Activated CD8-positive, alpha-beta memory T cell treated with anti-CD3 and anti-CD28 coated beads, Interleukin-2, amount 10 ng/mL, durations not matched to agents 7 days and 5 days (primary cell): Measurements from ENCODE around the gene PDHA1. TPM values are rescaled to one million over a fixed set of nuclear protein-coding genes. Genes with fewer than 3 reads are reported as not detected.

ENCODE experiments used
- ATAC-seq: fragments of 150-1000 bp; cut with Tn5 transposase; one replicate; pipeline ENCODE4 v1.10.0; 2021; ENCODE audit warnings: moderate library complexity
- CTCF ChIA-PET: fragments of 350-600 bp; sonication (Branson Sonifier 250); formaldehyde crosslinking; loops from one replicate; lab custom pipeline; 2021; ENCODE audit warnings: antibody characterized with exemption; lab: Charles Lee
- DNase-seq: peaks from one replicate; pipeline ENCODE4 v3.0.0-alpha.2; 2020
- H3K27ac Mint-ChIP-seq: one replicate; pipeline ENCODE4 v1.8.0; 2021; ENCODE audit warnings: mild to moderate bottlenecking, mixed read lengths
- H3K27me3 Mint-ChIP-seq: one replicate; pipeline ENCODE4 v1.8.0; 2021; ENCODE audit warnings: mixed read lengths
- H3K36me3 Mint-ChIP-seq: one replicate; pipeline ENCODE4 v1.8.0; 2021; ENCODE audit warnings: mild to moderate bottlenecking, mixed read lengths
- H3K4me1 Mint-ChIP-seq: one replicate; pipeline ENCODE4 v1.8.0; 2021; ENCODE audit warnings: mixed read lengths
- H3K4me3 Mint-ChIP-seq: one replicate; pipeline ENCODE4 v1.8.0; 2021; ENCODE audit warnings: mild to moderate bottlenecking, moderate library complexity, mixed read lengths
- H3K9me3 Mint-ChIP-seq: one replicate; pipeline ENCODE4 v1.8.0; 2022; ENCODE audit warnings: low read depth, mixed read lengths
- total RNA-seq, 2 experiments: library from RNA; stranded (reverse); gene quantifications; one replicate each; pipeline ENCODE4 v1.2.3, GENCODE V29; 2021

The PDHA1 gene
- 100 to 1,000 TPM; 162 to 180 TPM for total RNA-seq

DNA sequence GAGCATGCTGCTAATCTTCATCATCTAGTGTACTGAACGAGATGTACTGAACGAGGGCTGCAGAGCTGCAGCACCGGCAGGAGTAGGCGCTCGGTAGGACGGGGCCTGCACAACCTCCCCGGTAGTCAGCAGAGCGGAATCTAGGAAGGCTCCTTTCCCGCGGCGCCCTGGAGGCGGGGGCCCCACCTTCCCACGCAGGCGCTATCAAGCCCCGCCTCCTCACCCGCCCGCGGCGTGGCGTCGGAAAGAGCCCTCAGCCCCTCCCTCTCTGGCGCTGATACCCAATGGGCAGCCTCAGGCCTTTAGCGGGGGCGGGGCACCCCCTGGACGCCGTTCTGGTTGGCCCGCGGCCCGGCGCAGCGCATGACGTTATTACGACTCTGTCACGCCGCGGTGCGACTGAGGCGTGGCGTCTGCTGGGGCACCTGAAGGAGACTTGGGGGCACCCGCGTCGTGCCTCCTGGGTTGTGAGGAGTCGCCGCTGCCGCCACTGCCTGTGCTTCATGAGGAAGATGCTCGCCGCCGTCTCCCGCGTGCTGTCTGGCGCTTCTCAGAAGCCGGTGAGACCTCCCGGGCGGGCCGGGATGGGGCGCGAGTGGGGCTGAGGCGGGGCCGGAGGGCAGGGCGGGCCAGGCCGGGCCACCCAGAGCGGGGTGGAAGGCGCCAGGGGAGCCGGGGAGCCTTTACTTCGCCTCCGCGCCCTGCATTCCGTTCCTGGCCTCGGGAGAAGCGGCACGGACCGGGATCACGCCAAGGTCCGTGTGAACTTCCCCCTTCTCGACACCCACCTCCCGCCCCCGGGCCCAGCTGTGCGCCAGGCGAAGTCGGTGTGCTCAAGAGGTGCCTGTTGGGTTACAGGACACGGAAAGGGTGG lies at the start of gene PDHA1:
Gene PDHA1, plus strand, starts transcription at position 393 of the 874 bp plus-strand sequence. Its CDS starts 111 bp downstream, at position 504.
- peak within 1 kb of the TSS; percentile 81 for H3K4me3 Mint-ChIP-seq
- ATAC-seq (peak; percentile 98), DNase-seq (peak; percentile 95)
- H3K9me3 Mint-ChIP-seq, result no peaks in the 10 kb centered on the region
- H3K27ac Mint-ChIP-seq, result peak within 1 kb of the TSS; percentile 84
- CTCF ChIA-PET, result interaction anchor here (1.7 kb wide), 1 partner anchor 10 kb away, joined by 6 read pairs; no protein-coding TSS in a partner anchor
- no peaks in the 10 kb centered on the region for H3K27me3 Mint-ChIP-seq
- H3K36me3 Mint-ChIP-seq, result no peaks in the 10 kb centered on the region
- H3K4me1 Mint-ChIP-seq, result peaks cover 21% of the 10 kb centered on the region

DNA sequence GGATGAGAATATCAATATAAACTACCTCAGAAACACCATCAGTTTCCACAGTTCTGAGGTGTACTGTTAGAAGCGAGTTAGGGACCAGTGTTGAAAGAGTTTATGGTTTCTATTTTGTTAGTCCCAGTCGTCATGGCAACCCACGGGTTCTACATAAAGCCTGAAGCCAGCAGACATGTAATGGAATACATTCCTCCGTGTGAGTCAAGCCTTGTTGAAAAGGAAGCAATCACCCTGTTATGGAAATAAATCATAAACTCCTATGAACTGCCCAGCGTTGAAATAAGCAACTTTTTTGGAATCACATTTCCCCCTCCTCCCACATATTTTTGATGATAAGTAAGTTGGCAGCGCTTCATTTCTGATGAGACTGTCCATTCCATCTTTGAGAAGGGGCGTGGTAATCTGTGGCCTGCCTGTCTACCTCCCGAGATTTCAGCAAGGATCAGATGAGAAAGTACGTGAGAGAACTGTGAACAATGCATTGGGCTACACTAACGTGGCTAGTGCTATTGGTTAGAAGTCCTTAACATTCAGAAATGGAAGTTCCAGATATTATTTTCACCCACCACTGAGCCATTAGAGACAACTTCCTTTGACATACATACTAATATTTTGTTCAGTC lies 40.4 kb upstream of the PDHA1 start:
- CTCF ChIA-PET, result no interaction called here

DNA sequence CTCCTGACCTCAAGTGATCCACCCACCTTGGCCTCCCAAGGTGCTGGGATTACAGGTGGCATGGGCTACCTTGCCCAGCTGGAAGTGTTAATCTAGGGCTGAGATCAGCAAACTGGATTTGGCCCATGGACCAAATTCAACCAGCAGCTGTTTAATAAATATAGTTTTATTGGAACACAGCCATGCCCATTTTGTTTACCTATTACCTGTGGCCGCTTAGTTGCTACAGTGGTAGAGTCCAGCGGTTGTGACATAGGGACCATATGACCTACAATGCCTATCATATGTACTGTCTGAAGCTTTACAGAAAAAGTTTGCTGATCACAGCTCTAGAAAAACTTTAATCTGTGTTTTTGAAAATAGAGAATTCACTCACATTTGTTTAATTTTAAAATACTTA lies 17.2 kb upstream of the PDHA1 start:
- Mint-ChIP-seq H3K27ac (no peak overlapping the region), H3K27me3 (no peaks in the 10 kb centered on the region)
- ATAC-seq, result no peak

More for the DNA sequence above, 40.4 kb upstream of the PDHA1 start:
- no peak overlapping the region for H3K27ac Mint-ChIP-seq
- H3K27me3 Mint-ChIP-seq, result peaks cover 4% of the 10 kb centered on the region
- ATAC-seq (no peak), DNase-seq (no peak)
- H3K36me3 Mint-ChIP-seq, result no peaks in the 10 kb centered on the region
- no peak overlapping the region for H3K4me3 Mint-ChIP-seq
- no peaks in the 10 kb centered on the region for H3K9me3 Mint-ChIP-seq
- H3K4me1 Mint-ChIP-seq, result no peaks in the 10 kb centered on the region

DNA sequence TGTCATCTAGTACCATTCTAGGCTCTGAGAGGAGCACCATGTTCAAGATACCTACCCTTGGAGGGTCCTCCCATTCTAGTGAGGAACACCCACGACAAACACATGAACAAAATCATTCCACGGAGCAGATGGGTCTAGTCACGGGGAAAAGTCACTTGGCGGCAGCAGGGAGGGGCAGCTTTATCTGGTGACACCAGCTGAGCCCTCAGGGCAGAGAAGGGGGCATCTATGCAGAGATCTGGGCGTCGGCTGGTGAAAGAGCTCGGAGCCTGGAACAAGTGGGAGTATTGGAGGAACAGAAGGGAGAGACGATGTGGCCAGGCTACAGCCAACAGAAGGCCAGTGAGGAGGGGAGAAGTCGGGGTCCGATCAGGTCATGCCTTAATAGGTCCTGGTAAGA lies 11.9 kb upstream of the PDHA1 start:
- no peaks in the 10 kb centered on the region for H3K27me3 Mint-ChIP-seq
- no peak for ATAC-seq
- H3K9me3 Mint-ChIP-seq, result no peaks in the 10 kb centered on the region
- no peaks in the 10 kb centered on the region for H3K36me3 Mint-ChIP-seq
- no peak for DNase-seq
- peaks cover 1% of the 10 kb centered on the region for H3K4me1 Mint-ChIP-seq
- H3K27ac Mint-ChIP-seq, result no peak overlapping the region
- no peak overlapping the region for H3K4me3 Mint-ChIP-seq
- CTCF ChIA-PET, result no interaction called here

More for the DNA sequence above, 17.2 kb upstream of the PDHA1 start:
- Mint-ChIP-seq H3K4me3 (no peak overlapping the region), H3K4me1 (no peaks in the 10 kb centered on the region), H3K36me3 (no peaks in the 10 kb centered on the region), H3K9me3 (no peaks in the 10 kb centered on the region)
- no peak for DNase-seq
- CTCF ChIA-PET, result no interaction called here

DNA sequence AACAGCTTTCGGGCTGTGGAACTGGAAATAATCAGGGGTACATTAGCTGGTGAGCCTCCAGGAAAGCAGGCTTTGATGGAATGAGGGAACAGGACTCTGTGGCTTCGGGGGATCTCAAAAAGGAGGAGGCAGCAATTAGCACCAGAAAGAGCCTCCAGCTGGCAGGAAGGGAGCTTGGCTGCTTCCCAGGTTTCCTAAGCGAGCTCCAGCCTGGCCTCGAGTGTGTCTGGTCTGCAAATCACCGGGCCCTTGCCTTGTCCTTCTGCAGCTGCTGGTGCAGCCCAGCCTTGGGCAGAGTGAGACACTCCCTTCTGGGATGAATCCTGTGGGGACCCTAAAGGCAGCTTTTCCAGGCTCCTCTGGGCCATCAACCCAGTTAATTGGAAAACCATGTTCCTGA lies 10.7 kb upstream of the PDHA1 start:
- CTCF ChIA-PET, result interaction anchor here (0.6 to 1.9 kb wide), 5 partner anchors 232 to 968 kb away, joined by 3 to 6 read pairs (median 4); no protein-coding TSS in a partner anchor
- no peaks in the 10 kb centered on the region for H3K27me3 Mint-ChIP-seq
- H3K4me3 Mint-ChIP-seq, result no peak overlapping the region
- DNase-seq (no peak), ATAC-seq (no peak)
- H3K36me3 Mint-ChIP-seq, result no peaks in the 10 kb centered on the region
- no peaks in the 10 kb centered on the region for H3K9me3 Mint-ChIP-seq
- peaks cover 1% of the 10 kb centered on the region for H3K4me1 Mint-ChIP-seq
- no peak overlapping the region for H3K27ac Mint-ChIP-seq

DNA sequence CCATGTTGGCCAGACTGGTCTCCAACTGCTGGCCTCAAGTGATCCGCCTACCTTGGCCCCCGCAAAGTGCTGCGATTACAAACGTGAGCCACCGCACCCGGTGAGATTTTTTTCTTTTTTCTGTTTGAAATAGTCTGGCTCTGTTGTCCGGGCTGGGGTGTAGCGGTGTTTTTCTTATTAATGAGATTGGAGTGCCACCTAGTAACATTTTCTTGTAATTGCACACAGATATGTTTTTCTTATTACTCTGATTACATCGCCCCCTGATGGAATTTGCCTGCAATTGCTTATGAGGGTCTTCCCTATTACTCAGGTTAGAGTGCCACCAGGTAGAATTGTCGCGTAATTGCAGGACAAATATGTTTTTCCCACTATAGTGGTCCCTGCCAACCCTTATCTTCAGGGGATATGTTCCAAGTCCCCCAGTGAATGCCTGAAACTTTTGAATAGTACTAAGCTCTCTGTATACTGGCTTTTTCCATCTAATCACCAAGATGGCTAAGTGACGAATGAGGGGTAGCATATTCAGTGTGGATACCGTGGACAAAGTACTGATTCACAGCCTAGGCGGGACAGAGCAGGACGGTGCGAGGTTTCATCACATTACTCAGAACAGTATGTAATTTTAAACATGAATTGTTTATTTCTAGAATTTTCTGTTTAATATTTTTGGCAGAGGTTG lies 8.6 kb upstream of the PDHA1 start:
- CTCF ChIA-PET, result interaction anchor here (0.6 to 1.4 kb wide), 5 partner anchors 8 to 501 kb away, joined by 3 to 6 read pairs (median 4); partner anchors contain the start of gene PDHA1
- Mint-ChIP-seq H3K4me1 (peaks cover 1% of the 10 kb centered on the region), H3K36me3 (no peaks in the 10 kb centered on the region), H3K27me3 (no peaks in the 10 kb centered on the region), H3K4me3 (no peak overlapping the region), H3K9me3 (no peaks in the 10 kb centered on the region), H3K27ac (no peak overlapping the region)
- DNase-seq (peak; percentile 44), ATAC-seq (peak; percentile 51)

DNA sequence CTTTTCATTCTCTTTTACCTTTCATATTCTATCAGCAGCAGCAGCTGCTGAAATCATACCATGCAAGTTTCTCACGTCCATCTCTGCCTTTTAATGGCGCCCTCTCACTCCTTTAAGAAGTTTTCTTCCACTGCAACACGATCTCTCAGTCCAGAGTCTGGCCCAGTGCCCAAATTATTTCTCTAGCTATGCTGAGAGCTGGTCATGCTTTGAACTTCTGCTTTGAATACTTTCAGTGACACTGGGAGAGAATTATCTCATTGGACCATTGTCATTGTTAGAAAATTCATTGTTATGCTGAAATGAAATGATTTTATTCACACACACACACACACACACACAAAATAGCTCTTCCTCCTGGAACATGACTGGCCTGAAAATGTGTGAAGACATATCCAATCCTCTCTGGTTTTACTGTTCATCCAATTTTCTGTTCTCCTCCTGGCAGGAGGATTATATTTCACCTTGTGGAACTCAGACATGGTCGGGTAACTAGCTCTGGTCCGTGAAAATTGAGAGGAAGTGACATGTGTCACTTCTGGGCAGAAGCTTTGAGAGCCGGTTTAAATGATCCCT lies 1.3 kb upstream of the PDHA1 start:
- H3K4me1 Mint-ChIP-seq, result peaks cover 17% of the 10 kb centered on the region
- no peaks in the 10 kb centered on the region for H3K27me3 Mint-ChIP-seq
- no peak overlapping the region for H3K27ac Mint-ChIP-seq
- CTCF ChIA-PET, result interaction anchor here (0.9 kb wide), 1 partner anchor 8 kb away, joined by 4 read pairs; no protein-coding TSS in a partner anchor
- no peaks in the 10 kb centered on the region for H3K9me3 Mint-ChIP-seq
- no peaks in the 10 kb centered on the region for H3K36me3 Mint-ChIP-seq
- ATAC-seq, result no peak
- DNase-seq, result no peak
- H3K4me3 Mint-ChIP-seq, result peak overlapping the region; percentile 81

DNA sequence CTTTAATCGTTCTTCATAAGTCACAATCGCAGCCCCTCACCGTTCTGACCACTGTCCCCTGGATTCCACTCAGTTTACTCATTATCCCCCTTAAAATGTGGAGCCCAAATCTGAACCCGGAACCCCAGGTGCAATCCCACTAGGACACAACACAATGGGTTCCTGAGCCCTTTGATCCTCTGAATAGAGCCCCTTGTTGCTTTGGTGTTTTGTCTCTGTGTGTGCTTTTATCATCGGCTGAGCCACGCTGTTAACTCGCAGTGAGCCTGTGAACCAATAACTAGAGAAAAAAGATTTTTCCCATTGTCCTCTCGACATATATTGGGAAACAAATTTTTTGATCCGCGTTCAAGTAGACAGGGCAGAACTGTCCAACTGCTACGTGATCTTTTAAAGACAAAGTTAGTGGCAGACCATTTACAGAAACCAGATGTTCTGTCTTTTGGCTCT lies 617 bp upstream of the PDHA1 start:
- no peaks in the 10 kb centered on the region for H3K27me3 Mint-ChIP-seq
- peak overlapping the region; percentile 83 for H3K27ac Mint-ChIP-seq
- ATAC-seq (no peak), DNase-seq (no peak)
- CTCF ChIA-PET, result interaction anchor here (0.9 kb wide), 1 partner anchor 9 kb away, joined by 4 read pairs; no protein-coding TSS in a partner anchor
- H3K9me3 Mint-ChIP-seq, result no peaks in the 10 kb centered on the region
- peak overlapping the region; percentile 81 for H3K4me3 Mint-ChIP-seq
- H3K36me3 Mint-ChIP-seq, result no peaks in the 10 kb centered on the region
- H3K4me1 Mint-ChIP-seq, result peaks cover 21% of the 10 kb centered on the region

DNA sequence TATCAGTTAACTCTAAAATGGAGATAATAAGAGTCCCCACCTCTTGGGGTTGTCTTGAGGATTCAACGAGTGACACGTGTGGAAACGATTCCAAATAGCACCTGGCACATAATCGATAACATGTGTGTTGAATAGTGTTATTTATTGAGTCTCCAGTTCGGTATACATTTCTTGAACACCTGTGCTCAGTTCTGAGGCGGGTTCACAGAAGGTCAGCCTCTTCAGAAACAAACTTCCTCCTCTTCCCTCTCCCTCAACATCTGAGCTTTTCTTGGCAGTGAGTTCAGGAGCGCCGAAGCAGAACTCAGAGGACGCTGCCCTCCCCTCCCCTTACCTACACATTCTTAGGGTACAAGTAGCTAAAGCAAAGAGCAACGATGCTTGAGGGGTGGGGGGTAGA lies 934 bp downstream of the PDHA1 start:
- no peak for DNase-seq
- Mint-ChIP-seq H3K4me3 (peak overlapping the region; percentile 81), H3K9me3 (no peaks in the 10 kb centered on the region), H3K27ac (peak overlapping the region; percentile 84), H3K4me1 (peaks cover 23% of the 10 kb centered on the region), H3K36me3 (no peaks in the 10 kb centered on the region), H3K27me3 (no peaks in the 10 kb centered on the region)
- no peak for ATAC-seq
- CTCF ChIA-PET, result interaction anchor here (1.7 kb wide), 1 partner anchor 10 kb away, joined by 6 read pairs; no protein-coding TSS in a partner anchor

DNA sequence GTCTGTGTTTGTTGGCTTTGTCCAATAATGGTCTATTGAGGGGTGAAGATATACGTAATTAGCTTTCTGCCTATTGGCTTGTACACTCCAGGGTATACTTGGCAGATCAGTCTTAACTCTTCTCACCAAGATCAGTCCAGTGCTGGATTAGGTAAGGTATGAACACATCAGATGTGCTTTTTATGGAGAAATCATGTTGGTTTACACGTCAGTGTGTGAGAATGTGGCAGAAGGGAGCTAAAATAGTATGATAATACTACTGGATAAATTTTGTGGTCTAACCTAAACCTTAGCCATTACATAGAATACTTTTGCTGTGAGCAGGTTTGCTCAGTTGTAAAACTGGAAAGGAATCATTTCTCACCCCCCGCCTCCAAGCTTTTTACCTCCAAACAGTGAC lies 4.2 kb downstream of the PDHA1 start:
- ATAC-seq, result no peak

DNA sequence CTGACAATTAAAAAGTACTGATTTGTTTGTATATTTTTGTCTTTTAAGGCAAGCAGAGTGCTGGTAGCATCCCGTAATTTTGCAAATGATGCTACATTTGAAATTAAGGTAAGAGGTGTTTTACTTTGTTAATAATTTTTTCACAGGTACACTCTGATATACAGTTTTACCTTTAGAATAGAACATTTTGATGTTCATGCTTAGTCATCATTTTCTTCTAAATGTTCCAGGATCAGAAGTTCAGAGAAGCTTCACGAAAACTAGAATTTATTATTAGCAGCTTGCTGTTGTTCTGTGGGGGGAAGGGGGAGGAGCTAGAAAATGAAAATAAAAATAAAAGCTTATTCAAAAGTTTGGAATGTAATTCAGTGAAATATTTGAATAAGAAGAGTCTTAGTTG lies 5.5 kb downstream of the PDHA1 start:
- no peak overlapping the region for H3K27ac Mint-ChIP-seq
- DNase-seq, result no peak
- H3K36me3 Mint-ChIP-seq, result peaks cover 26% of the 10 kb centered on the region
- H3K9me3 Mint-ChIP-seq, result no peaks in the 10 kb centered on the region
- peaks cover 37% of the 10 kb centered on the region for H3K4me1 Mint-ChIP-seq
- H3K27me3 Mint-ChIP-seq, result no peaks in the 10 kb centered on the region
- no peak overlapping the region for H3K4me3 Mint-ChIP-seq
- CTCF ChIA-PET, result no interaction called here
- no peak for ATAC-seq

More for the DNA sequence above, 4.2 kb downstream of the PDHA1 start:
- DNase-seq, result no peak
- Mint-ChIP-seq H3K36me3 (peaks cover 20% of the 10 kb centered on the region), H3K4me3 (no peak overlapping the region), H3K9me3 (no peaks in the 10 kb centered on the region), H3K27ac (no peak overlapping the region), H3K4me1 (peaks cover 40% of the 10 kb centered on the region), H3K27me3 (no peaks in the 10 kb centered on the region)
- CTCF ChIA-PET, result no interaction called here

DNA sequence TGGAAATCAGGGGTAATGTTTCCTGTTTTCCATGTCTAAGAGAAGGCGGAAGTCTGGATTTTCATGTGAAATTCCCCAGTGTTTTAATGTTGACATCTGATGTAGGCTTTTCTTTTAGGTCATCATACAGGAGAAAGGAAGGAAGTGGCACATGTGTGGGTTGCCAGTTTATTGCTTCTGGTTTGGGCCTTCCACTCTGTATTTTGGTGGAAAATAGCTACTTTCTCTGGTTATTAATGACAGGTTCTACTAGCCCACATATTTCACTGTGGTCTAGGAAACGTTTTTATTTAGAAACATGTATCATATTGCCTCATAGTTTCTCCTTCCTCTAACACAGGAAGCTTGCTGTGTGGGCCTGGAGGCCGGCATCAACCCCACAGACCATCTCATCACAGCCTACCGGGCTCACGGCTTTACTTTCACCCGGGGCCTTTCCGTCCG lies 7.2 kb downstream of the PDHA1 start:
- no peak overlapping the region for H3K4me3 Mint-ChIP-seq
- H3K27me3 Mint-ChIP-seq, result no peaks in the 10 kb centered on the region
- H3K9me3 Mint-ChIP-seq, result no peaks in the 10 kb centered on the region
- CTCF ChIA-PET, result interaction anchor here (1.1 kb wide), 1 partner anchor 554 kb away, joined by 3 read pairs; no protein-coding TSS in a partner anchor
- peak; percentile 78 for ATAC-seq
- H3K4me1 Mint-ChIP-seq, result peaks cover 33% of the 10 kb centered on the region
- H3K36me3 Mint-ChIP-seq, result peaks cover 32% of the 10 kb centered on the region
- H3K27ac Mint-ChIP-seq, result peak overlapping the region; percentile 87
- no peak for DNase-seq
